Measurements from ENCODE around the gene E4F1. TPM values are rescaled to one million over a fixed set of nuclear protein-coding genes. Genes with fewer than 3 reads are reported as not detected.

The E4F1 gene
- total and polyA plus RNA-seq, 2 donors (not counting 1 experiment from before 2014, with no cell fraction given), result 41.8 to 70.9 TPM

GRCh38 chr16:2181952-2182351, 41.4 kb upstream of the E4F1 start:
- Histone ChIP-seq H3K4me2 (replicated peaks; ENCODE audit: low read depth, low read length, poor library complexity, severe bottlenecking) (no peak overlapping the region), H2AFZ (ENCODE audit: insufficient read depth, low read depth, low read length, poor library complexity, severe bottlenecking) (no peak overlapping the region), H4K20me1 (ENCODE audit: control insufficient read depth, insufficient read depth, low read length, poor library complexity, severe bottlenecking) (no peaks in the 10 kb centered on the region), H3K79me2 (ENCODE audit: control insufficient read depth, insufficient read depth, low read length) (no peaks in the 10 kb centered on the region), H3K9ac (ENCODE audit: low read length) (no peak overlapping the region), H3K27ac (ENCODE audit: low read length in 2 of 2) (no peak overlapping the region), H3K36me3 (replicated peaks in 1 of 2; ENCODE audit: control extremely low read depth in 1 of 2, control insufficient read depth in 1 of 2, extremely low read depth in 1 of 2, insufficient read depth in 2 of 2, low read length in 1 of 2) (peaks cover 0 to 1% of the 10 kb centered on the region in 2 experiments), H3K9me3 (ENCODE audit: control extremely low read depth in 1 of 3, control insufficient read depth in 2 of 3, insufficient read depth in 1 of 3, low read length in 2 of 3) (no peaks in the 10 kb centered on the region), H3K27me3 (replicated peaks in 1 of 4; ENCODE audit: control extremely low read depth in 1 of 4, control insufficient read depth in 3 of 4, insufficient read depth in 4 of 4, low read length in 3 of 4) (no peaks in the 10 kb centered on the region), H3K4me3 (ENCODE audit: control extremely low read depth in 1 of 5, extremely low read depth in 1 of 5, insufficient read depth in 1 of 5, low read depth in 2 of 5, low read length in 4 of 5) (no peak overlapping the region), H3K4me1 (ENCODE audit: control insufficient read depth in 2 of 2, insufficient read depth in 2 of 2, low read length in 2 of 2) (no peaks in the 10 kb centered on the region)
- H3K4me3 Mint-ChIP-seq, result no peak overlapping the region
- ChIA-PET POLR2A (no interaction called here), CTCF (no interaction called here)
- intact Hi-C loops (cut with micrococcal nuclease), result no loop called here
- no peaks in the 10 kb centered on the region for H3K27me3 Mint-ChIP-seq
- 95% methylated on average over 20 of the region's 20 CpGs for WGBS (ENCODE audit: insufficient coverage)
- H3K9me3 Mint-ChIP-seq (ENCODE audit: insufficient read depth), result no peaks in the 10 kb centered on the region
- no peak overlapping the region for H3K27ac Mint-ChIP-seq
- DNase-seq (no peak), ATAC-seq (ENCODE audit: low read depth) (no peak)
- peaks cover 7% of the 10 kb centered on the region for H3K4me1 Mint-ChIP-seq
- TF ChIP-seq CTCF (IDR thresholded peaks at IDR 0.05), result no peak
- no peak for TF ChIP-seq EZH2 (IDR thresholded peaks at IDR 0.05; ENCODE audit: borderline replicate concordance, insufficient read depth, low read depth, low read length, poor library complexity, severe bottlenecking)

- Mint-ChIP-seq H3K27me3 (no peaks in the 10 kb centered on the region), H3K27ac (no peak overlapping the region), H3K9me3 (ENCODE audit: insufficient read depth) (no peaks in the 10 kb centered on the region), H3K4me3 (peak overlapping the region; percentile 34), H3K4me1 (peaks cover 7% of the 10 kb centered on the region)
- no peak overlapping the region for H3K9ac ChIP-seq (ENCODE audit: low read length)
- H3K79me2 ChIP-seq (ENCODE audit: control insufficient read depth, insufficient read depth, low read length), result no peaks in the 10 kb centered on the region
- H3K9me3 ChIP-seq (ENCODE audit: control extremely low read depth in 1 of 3, control insufficient read depth in 2 of 3, insufficient read depth in 1 of 3, low read length in 2 of 3), result no peaks in the 10 kb centered on the region
- H3K4me3 ChIP-seq (ENCODE audit: control extremely low read depth in 1 of 5, extremely low read depth in 1 of 5, insufficient read depth in 1 of 5, low read depth in 2 of 5, low read length in 4 of 5), result no peak overlapping the region
- H3K27me3 ChIP-seq (replicated peaks in 1 of 4; ENCODE audit: control extremely low read depth in 1 of 4, control insufficient read depth in 3 of 4, insufficient read depth in 4 of 4, low read length in 3 of 4), result no peaks in the 10 kb centered on the region
- WGBS (ENCODE audit: insufficient coverage), result 71% methylated on average over 29 of the region's 30 CpGs
- H2AFZ ChIP-seq (ENCODE audit: insufficient read depth, low read depth, low read length, poor library complexity, severe bottlenecking), result no peak overlapping the region
- ChIA-PET POLR2A (no interaction called here), CTCF (no interaction called here)
- ATAC-seq (ENCODE audit: low read depth), result peak; percentile 14
- DNase-seq, result no peak
- no peak overlapping the region for H3K27ac ChIP-seq (ENCODE audit: low read length in 2 of 2)
- no peak for TF ChIP-seq CTCF (IDR thresholded peaks at IDR 0.05)
- TF ChIP-seq EZH2 (IDR thresholded peaks at IDR 0.05; ENCODE audit: borderline replicate concordance, insufficient read depth, low read depth, low read length, poor library complexity, severe bottlenecking), result no peak
- H3K4me2 ChIP-seq (replicated peaks; ENCODE audit: low read depth, low read length, poor library complexity, severe bottlenecking), result peak overlapping the region; percentile 28
- H3K4me1 ChIP-seq (ENCODE audit: control insufficient read depth in 2 of 2, insufficient read depth in 2 of 2, low read length in 2 of 2), result no peaks in the 10 kb centered on the region
- H4K20me1 ChIP-seq (ENCODE audit: control insufficient read depth, insufficient read depth, low read length, poor library complexity, severe bottlenecking), result no peaks in the 10 kb centered on the region
- intact Hi-C loops (cut with micrococcal nuclease), result no loop called here
- H3K36me3 ChIP-seq (replicated peaks in 1 of 2; ENCODE audit: control extremely low read depth in 1 of 2, control insufficient read depth in 1 of 2, extremely low read depth in 1 of 2, insufficient read depth in 2 of 2, low read length in 1 of 2), result no peaks in the 10 kb centered on the region
These were observed 39.7 kb upstream of the E4F1 start for GRCh38 chr16:2183671-2184070.

All from B cell (primary cell).